WTC11 (cell line): ENCODE results near the gene LETM1. TPM values are rescaled to one million over a fixed set of nuclear protein-coding genes. Genes with fewer than 3 reads are reported as not detected.
A peak's percentile ranks its signal among the peaks of the same experiment; 100 is the strongest.

Experiments used
- ATAC-seq: fragments of 200-7000 bp; cut with Tn5 transposase; 2 replicates; pipeline ENCODE4 v1.10.0; 2021; ENCODE audit warnings: mild to moderate bottlenecking, moderate library complexity
- CTCF ChIA-PET: fragments of 300-600 bp; sonication (Branson Sonifier 250); formaldehyde crosslinking; loops from one replicate; lab custom pipeline; 2021; ENCODE audit warnings: antibody characterized with exemption; lab: Charles Lee
- POLR2A ChIA-PET: fragments of 350-600 bp; sonication (Branson Sonifier 250); formaldehyde crosslinking; loops from one replicate; lab custom pipeline; 2021; ENCODE audit warnings: antibody characterized with exemption; lab: Charles Lee
- DNase-seq: peaks from one replicate; pipeline ENCODE4 v3.0.0; 2021; ENCODE audit warnings: low spot score
- H3K27ac Mint-ChIP-seq: 2 replicates; pipeline ENCODE4 v1.8.0; 2021; ENCODE audit warnings: mixed read lengths
- H3K27me3 Mint-ChIP-seq: 2 replicates; pipeline ENCODE4 v1.8.0; 2021; ENCODE audit warnings: low read depth, mild to moderate bottlenecking, moderate library complexity, mixed read lengths
- H3K36me3 Mint-ChIP-seq: 2 replicates; pipeline ENCODE4 v1.8.0; 2021; ENCODE audit warnings: mixed read lengths
- H3K4me1 Mint-ChIP-seq: 2 replicates; pipeline ENCODE4 v1.8.0; 2022; ENCODE audit warnings: mixed read lengths
- H3K4me3 Mint-ChIP-seq: 2 replicates; pipeline ENCODE4 v1.8.0; 2021; ENCODE audit warnings: mild to moderate bottlenecking, moderate library complexity, mixed read lengths
- H3K9me3 Mint-ChIP-seq: 2 replicates; pipeline ENCODE4 v1.8.0; 2021; ENCODE audit warnings: mixed read lengths
- ARID4B ChIP-seq: sonication (generic); formaldehyde crosslinking; IDR thresholded peaks from 2 replicates; pipeline ENCODE4 v1.8.0; 2023; ENCODE audit warnings: missing genetic modification reagents, mild to moderate bottlenecking, borderline replicate concordance
- CDX4 ChIP-seq: fragments of 250-450 bp; sonication (Bioruptor Pico); IDR thresholded peaks from 2 replicates; pipeline ENCODE4 v1.9.0; 2021; ENCODE audit warnings: moderate library complexity, mild to moderate bottlenecking, inconsistent platforms, borderline replicate concordance
- E2F4 ChIP-seq: sonication (generic); formaldehyde crosslinking; IDR thresholded peaks from 2 replicates; pipeline ENCODE4 v1.8.1; 2022; ENCODE audit warnings: low read depth, mild to moderate bottlenecking, moderate library complexity, missing genetic modification reagents, borderline replicate concordance
- ELF4 ChIP-seq: sonication (generic); formaldehyde crosslinking; IDR thresholded peaks from 2 replicates; pipeline ENCODE4 v1.8.1; 2022; ENCODE audit warnings: low read depth, mild to moderate bottlenecking, moderate library complexity, missing genetic modification reagents
- ESRRA ChIP-seq: sonication (generic); formaldehyde crosslinking; IDR thresholded peaks from 2 replicates; pipeline ENCODE4 v1.8.1; 2022; ENCODE audit warnings: mild to moderate bottlenecking, missing genetic modification reagents, borderline replicate concordance
- FOXP4 ChIP-seq: sonication (generic); formaldehyde crosslinking; IDR thresholded peaks from 2 replicates; pipeline ENCODE4 v1.8.0; 2022; ENCODE audit warnings: mild to moderate bottlenecking, missing genetic modification reagents
- IRF1 ChIP-seq: sonication (generic); formaldehyde crosslinking; IDR thresholded peaks from 2 replicates; pipeline ENCODE4 v1.8.0; 2023; ENCODE audit warnings: missing genetic modification reagents
- NFE2L1 ChIP-seq: sonication (generic); formaldehyde crosslinking; IDR thresholded peaks from 2 replicates; pipeline ENCODE4 v1.8.1; 2023; ENCODE audit warnings: missing genetic modification reagents
- NR3C1 ChIP-seq: sonication (generic); formaldehyde crosslinking; conservative IDR thresholded peaks from 2 replicates; pipeline ENCODE4 v1.8.1; 2023; ENCODE audit warnings: low read depth, mild to moderate bottlenecking, missing genetic modification reagents
- SOX15 ChIP-seq: fragments of 250-450 bp; sonication (Bioruptor Pico); IDR thresholded peaks from 2 replicates; pipeline ENCODE4 v1.9.0; 2021; ENCODE audit warnings: mild to moderate bottlenecking
- USF1 ChIP-seq: sonication (generic); formaldehyde crosslinking; IDR thresholded peaks from 2 replicates; pipeline ENCODE4 v1.8.0; 2022; ENCODE audit warnings: mild to moderate bottlenecking, missing genetic modification reagents
- ZBTB21 ChIP-seq: sonication (generic); formaldehyde crosslinking; IDR thresholded peaks from 2 replicates; pipeline ENCODE4 v1.8.1; 2023; ENCODE audit warnings: mild to moderate bottlenecking, missing genetic modification reagents, borderline replicate concordance
- ZNF121 ChIP-seq: sonication (generic); formaldehyde crosslinking; IDR thresholded peaks from 2 replicates; pipeline ENCODE4 v1.8.0; 2023; ENCODE audit warnings: missing genetic modification reagents
- ZNF219 ChIP-seq: sonication (generic); formaldehyde crosslinking; IDR thresholded peaks from 2 replicates; pipeline ENCODE4 v1.8.0; 2023; ENCODE audit warnings: missing genetic modification reagents, mild to moderate bottlenecking, borderline replicate concordance
- ZNF263 ChIP-seq: sonication (generic); formaldehyde crosslinking; IDR thresholded peaks from 2 replicates; pipeline ENCODE4 v1.8.1; 2022; ENCODE audit warnings: low read depth, mild to moderate bottlenecking, moderate library complexity, missing genetic modification reagents
- ZNF416 ChIP-seq: fragments of 250-450 bp; sonication (Bioruptor Pico); IDR thresholded peaks from 2 replicates; pipeline ENCODE4 v1.9.0; 2021; ENCODE audit warnings: mild to moderate bottlenecking, inconsistent platforms
- ZNF423 ChIP-seq: fragments of 250-450 bp; sonication (Bioruptor Pico); IDR thresholded peaks from 2 replicates; pipeline ENCODE4 v2.1.2; 2022; ENCODE audit warnings: mild to moderate bottlenecking, moderate library complexity
- ZNF512 ChIP-seq: sonication (generic); formaldehyde crosslinking; IDR thresholded peaks from 2 replicates; pipeline ENCODE4 v1.8.1; 2022; ENCODE audit warnings: missing genetic modification reagents, borderline replicate concordance
- ZNF671 ChIP-seq: fragments of 250-450 bp; sonication (Bioruptor Pico); IDR thresholded peaks from 2 replicates; pipeline ENCODE4 v1.8.0; 2021; ENCODE audit warnings: mild to moderate bottlenecking
- total RNA-seq: library from RNA; stranded (reverse); gene quantifications from 3 replicates; pipeline ENCODE4 v1.2.3, GENCODE V29; 2021

LETM1 gene
- total RNA-seq, 1 experiment from 2014 or later: 66.7 TPM

GRCh38 chr4:1767061-1767769 lies 88.7 kb downstream of the LETM1 start:
- peaks cover 13% of the 10 kb centered on the region for H3K4me1 Mint-ChIP-seq
- peaks cover 4% of the 10 kb centered on the region for H3K27me3 Mint-ChIP-seq
- DNase-seq: peak; percentile 66
- ChIA-PET CTCF (interaction anchor here (0.7 to 5.7 kb wide), 29 partner anchors 8 to 649 kb away, joined by 3 to 88 read pairs (median 9); partner anchors contain the start of genes FGFR3, LETM1, SLBP and TACC3), POLR2A (interaction anchor here (1.1 to 1.2 kb wide), 2 partner anchors 11 to 25 kb away, joined by 5 to 13 read pairs; no protein-coding TSS in a partner anchor)
- H3K27ac Mint-ChIP-seq: no peak overlapping the region
- no peaks in the 10 kb centered on the region for H3K9me3 Mint-ChIP-seq
- TF ChIP-seq SOX15 (CRISPR knock-in tag) (no peak), E2F4 (no peak), CDX4 (CRISPR knock-in tag) (no peak), ZNF416 (CRISPR knock-in tag) (no peak)
- H3K4me3 Mint-ChIP-seq: no peak overlapping the region
- H3K36me3 Mint-ChIP-seq: no peaks in the 10 kb centered on the region
- peak; percentile 5 for ATAC-seq

GRCh38 chr4:1766106-1767060 lies 89.6 kb downstream of the LETM1 start:
- peaks cover 4% of the 10 kb centered on the region for H3K27me3 Mint-ChIP-seq
- H3K36me3 Mint-ChIP-seq: no peaks in the 10 kb centered on the region
- ChIA-PET CTCF (interaction anchor here (0.8 to 5.7 kb wide), 8 partner anchors 13 to 45 kb away, joined by 3 to 88 read pairs (median 26); partner anchors contain the start of genes FGFR3, TACC3 and TMEM129), POLR2A (interaction anchor here (1.5 to 2.8 kb wide), 2 partner anchors 10 to 27 kb away, joined by 4 to 12 read pairs; partner anchors contain the start of gene FGFR3)
- ATAC-seq (peak; percentile 4; the same call in 1 of the 2 replicates), DNase-seq (peak; percentile 39)
- no peaks in the 10 kb centered on the region for H3K9me3 Mint-ChIP-seq
- no peak overlapping the region; the same call in 1 of the 2 replicates for H3K4me3 Mint-ChIP-seq
- H3K27ac Mint-ChIP-seq: no peak overlapping the region
- peaks cover 13% of the 10 kb centered on the region for H3K4me1 Mint-ChIP-seq
- TF ChIP-seq ZNF219 (CRISPR knock-in tag) (0 out of 2 replicates have a peak, but pooled peaks have one; percentile 56), ZNF671 (no peak), ARID4B (CRISPR knock-in tag) (peak; percentile 51; the same call in 1 of the 2 replicates), ZNF416 (CRISPR knock-in tag) (no peak), FOXP4 (CRISPR knock-in tag) (no peak), NFE2L1 (CRISPR knock-in tag) (no peak), ZNF423 (CRISPR knock-in tag) (peak; percentile 76), ZBTB21 (CRISPR knock-in tag) (no peak), ESRRA (CRISPR knock-in tag) (no peak), USF1 (CRISPR knock-in tag) (no peak), ZNF121 (CRISPR knock-in tag) (no peak), ELF4 (no peak), IRF1 (CRISPR knock-in tag) (no peak), ZNF263 (CRISPR knock-in tag) (no peak), ZNF512 (no peak), NR3C1 (no peak)
